Measurements from ENCODE around the gene SAE1. TPM values are rescaled to one million over a fixed set of nuclear protein-coding genes. Genes with fewer than 3 reads are reported as not detected.

SAE1 gene
- total RNA-seq, 1 experiment from 2014 or later, result 234 TPM

DNA sequence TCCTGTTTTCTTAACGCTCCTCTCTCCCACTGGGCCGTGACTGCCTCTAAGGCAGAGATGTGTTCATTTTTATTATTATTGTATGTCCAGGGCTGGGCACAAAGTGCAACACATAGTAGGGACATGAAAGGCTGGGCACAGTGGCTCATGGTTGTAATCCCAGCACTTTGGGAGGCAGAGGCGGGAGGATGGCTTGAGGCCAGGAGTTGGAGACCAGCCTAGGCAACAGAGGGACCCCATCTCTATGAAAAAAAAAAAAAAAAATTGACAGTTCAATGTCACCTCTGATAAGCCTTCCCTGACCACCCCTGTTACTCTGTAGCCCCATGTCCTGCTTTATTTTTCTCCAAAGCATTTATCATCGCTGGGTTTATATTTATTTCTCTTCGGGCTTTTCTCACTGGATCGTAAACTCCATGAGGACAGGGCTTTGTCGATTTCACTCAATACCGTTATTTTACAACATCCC, 481 bp upstream of the SAE1 start:
- Histone ChIP-seq H3K18ac (ENCODE audit: insufficient read length, low read depth, low read length) (no peak overlapping the region), H3K27ac (ENCODE audit: insufficient read length, low read depth, low read length) (no peak overlapping the region), H4K8ac (replicated peaks; ENCODE audit: insufficient read length, low read depth, low read length) (no peak overlapping the region), H3K9me3 (ENCODE audit: control insufficient read depth, low read depth, low read length) (no peaks in the 10 kb centered on the region), H2BK5ac (ENCODE audit: insufficient read length, low read length) (no peak overlapping the region), H3K9ac (ENCODE audit: extremely low read depth, insufficient read length, low read length) (no peak overlapping the region), H2BK120ac (ENCODE audit: low read depth, low read length, poor library complexity, severe bottlenecking) (no peak overlapping the region), H3K27me3 (ENCODE audit: insufficient read depth, low read length) (no peaks in the 10 kb centered on the region), H3T11ph (ENCODE audit: low read length) (no peak overlapping the region), H3K56ac (ENCODE audit: insufficient read length, low read depth, low read length) (no peak overlapping the region), H3K79me2 (ENCODE audit: insufficient read depth, low read length) (peaks cover 35% of the 10 kb centered on the region; the same call in 1 of the 2 replicates), H3K79me1 (ENCODE audit: insufficient read depth, low read depth, low read length, poor library complexity, severe bottlenecking) (no peaks in the 10 kb centered on the region), H4K5ac (ENCODE audit: insufficient read length, low read depth, low read length) (no peak overlapping the region), H2BK15ac (ENCODE audit: low read depth, low read length) (no peak overlapping the region), H3K4ac (ENCODE audit: low read depth, low read length) (no peak overlapping the region), H2BK12ac (ENCODE audit: insufficient read length, low read depth, low read length) (no peak overlapping the region), H4K91ac (ENCODE audit: insufficient read length, low read depth, low read length) (no peak overlapping the region), H3K23ac (ENCODE audit: insufficient read length, low read depth, low read length) (no peak overlapping the region), H4K20me1 (ENCODE audit: control insufficient read depth, insufficient read depth, insufficient read length) (no peaks in the 10 kb centered on the region), H3K4me1 (ENCODE audit: insufficient read depth, low read length) (peaks cover 2% of the 10 kb centered on the region; the same call in 1 of the 2 replicates), H2AFZ (ENCODE audit: low read length) (no peak overlapping the region), H3K14ac (ENCODE audit: insufficient read depth, low read length) (no peak overlapping the region), H2AK5ac (ENCODE audit: insufficient read length, low read length) (no peak overlapping the region), H2BK20ac (ENCODE audit: low read depth, low read length, poor library complexity, severe bottlenecking) (no peak overlapping the region), H3K4me2 (ENCODE audit: insufficient read depth, insufficient read length, low read length) (no peak overlapping the region), H3K23me2 (ENCODE audit: insufficient read length, low read depth, low read length, poor library complexity, severe bottlenecking) (no peaks in the 10 kb centered on the region)
- Mint-ChIP-seq H3K36me3 (ENCODE audit: insufficient read depth in 1 of 3, low read depth in 3 of 3) (peaks cover 28 to 42% (median 30%) of the 10 kb centered on the region in 3 experiments), H3K4me3 (peak overlapping the region; percentile 96 to 99; a peak in 4 of 5 replicates), H3K27ac (peak overlapping the region in 2 of 3 experiments; percentile 42 to 99; a peak in 2 of 7 replicates), H3K27me3 (ENCODE audit: low read depth) (no peaks in the 10 kb centered on the region), H3K9me3 (peaks cover 3 to 8% of the 10 kb centered on the region in 2 experiments; a peak in 3 of 5 replicates), H3K4me1 (peaks cover 29 to 39% of the 10 kb centered on the region in 2 experiments)
- TF ChIP-seq, protein P1, sequence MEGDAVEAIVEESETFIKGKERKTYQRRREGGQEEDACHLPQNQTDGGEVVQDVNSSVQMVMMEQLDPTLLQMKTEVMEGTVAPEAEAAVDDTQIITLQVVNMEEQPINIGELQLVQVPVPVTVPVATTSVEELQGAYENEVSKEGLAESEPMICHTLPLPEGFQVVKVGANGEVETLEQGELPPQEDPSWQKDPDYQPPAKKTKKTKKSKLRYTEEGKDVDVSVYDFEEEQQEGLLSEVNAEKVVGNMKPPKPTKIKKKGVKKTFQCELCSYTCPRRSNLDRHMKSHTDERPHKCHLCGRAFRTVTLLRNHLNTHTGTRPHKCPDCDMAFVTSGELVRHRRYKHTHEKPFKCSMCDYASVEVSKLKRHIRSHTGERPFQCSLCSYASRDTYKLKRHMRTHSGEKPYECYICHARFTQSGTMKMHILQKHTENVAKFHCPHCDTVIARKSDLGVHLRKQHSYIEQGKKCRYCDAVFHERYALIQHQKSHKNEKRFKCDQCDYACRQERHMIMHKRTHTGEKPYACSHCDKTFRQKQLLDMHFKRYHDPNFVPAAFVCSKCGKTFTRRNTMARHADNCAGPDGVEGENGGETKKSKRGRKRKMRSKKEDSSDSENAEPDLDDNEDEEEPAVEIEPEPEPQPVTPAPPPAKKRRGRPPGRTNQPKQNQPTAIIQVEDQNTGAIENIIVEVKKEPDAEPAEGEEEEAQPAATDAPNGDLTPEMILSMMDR (conservative IDR thresholded peaks at IDR 0.05), result no peak
- no CpG with 5 or more reads among the region's 8 CpGs for WGBS (ENCODE audit: extremely low coverage, insufficient read length, low lambda C conversion rate)
- no peak for DNase-seq

Data from H9 (cell line).